ENCODE results near the gene SLC43A3. TPM values are rescaled to one million over a fixed set of nuclear protein-coding genes. Genes with fewer than 3 reads are reported as not detected.

SLC43A3 gene
- total and polyA plus RNA-seq, 9 of the 15 experiments (the other 6 are each of a cell fraction or from before 2014, with no cell fraction given), result 63.7 to 281 (median 139) TPM

GRCh38 chr11:57432714-57433163 lies 5.8 kb upstream of the SLC43A3 start:
- no peaks in the 10 kb centered on the region for H4K20me1 ChIP-seq (replicated peaks; ENCODE audit: control insufficient read depth, insufficient read depth, low read length)
- H3K9me3 ChIP-seq (replicated peaks; ENCODE audit: control insufficient read depth, insufficient read depth, low read depth, low read length), result no peaks in the 10 kb centered on the region
- DNase-seq (ENCODE audit: extremely low read depth in 1 of 4, low spot score in 3 of 4) (peak; percentile 38 to 93 (median 57)), ATAC-seq (peak; percentile 86), FAIRE-seq (peak; percentile 96)
- in situ Hi-C loops (cut with MboI) (no loop called here), intact Hi-C loops (cut with micrococcal nuclease) (loop anchor here (2.0 kb wide), 1 partner anchor 24 kb away; no protein-coding TSS in a partner anchor)
- H3K36me3 ChIP-seq (ENCODE audit: control insufficient read depth, insufficient read depth, low read length), result no peaks in the 10 kb centered on the region
- H3K9ac ChIP-seq (ENCODE audit: insufficient read depth in 1 of 2, low read depth in 2 of 2, low read length in 2 of 2), result peak overlapping the region; percentile 47 to 83
- BruUV-seq (replicated peaks), result no TSS peak
- no peaks in the 10 kb centered on the region for H3K27me3 ChIP-seq (ENCODE audit: control insufficient read depth in 2 of 2, insufficient read depth in 2 of 2, low read length in 2 of 2)
- peak overlapping the region; percentile 14 for H2AFZ ChIP-seq (ENCODE audit: low read depth, low read length)
- H3K27ac ChIP-seq (ENCODE audit: extremely low read depth, low read depth, low read length), result peak overlapping the region; percentile 24
- H3K79me2 ChIP-seq (ENCODE audit: control insufficient read depth, insufficient read depth, low read length), result no peaks in the 10 kb centered on the region
- WGBS (ENCODE audit: insufficient coverage, low coverage, missing lambda C conversion rate), result 4% methylated on average over 7 of the region's 7 CpGs
- no peak overlapping the region for H3K4me3 ChIP-seq
- CTCF ChIA-PET (ENCODE audit: low intra/inter-chr PET ratio), result no interaction called here
- peaks cover 14 to 54% of the 10 kb centered on the region in 2 experiments for H3K4me1 ChIP-seq (replicated peaks in 1 of 2; ENCODE audit: control insufficient read depth in 2 of 2, insufficient read depth in 2 of 2, low read length in 2 of 2)
- H3K9me1 ChIP-seq (ENCODE audit: control insufficient read depth, insufficient read depth, low read length), result no peaks in the 10 kb centered on the region
- peak overlapping the region; percentile 58 for H3K4me2 ChIP-seq (ENCODE audit: insufficient read depth, low read length)
- POLR2A ChIA-PET, result interaction anchor here (1.6 to 1.9 kb wide), 2 partner anchors 9 to 85 kb away, joined by 4 read pairs; no protein-coding TSS in a partner anchor
- peak; percentile 23; the same call in 1 of the 2 replicates for TF ChIP-seq KLF16 (IDR thresholded peaks at IDR 0.05)
- TF ChIP-seq, protein P1, sequence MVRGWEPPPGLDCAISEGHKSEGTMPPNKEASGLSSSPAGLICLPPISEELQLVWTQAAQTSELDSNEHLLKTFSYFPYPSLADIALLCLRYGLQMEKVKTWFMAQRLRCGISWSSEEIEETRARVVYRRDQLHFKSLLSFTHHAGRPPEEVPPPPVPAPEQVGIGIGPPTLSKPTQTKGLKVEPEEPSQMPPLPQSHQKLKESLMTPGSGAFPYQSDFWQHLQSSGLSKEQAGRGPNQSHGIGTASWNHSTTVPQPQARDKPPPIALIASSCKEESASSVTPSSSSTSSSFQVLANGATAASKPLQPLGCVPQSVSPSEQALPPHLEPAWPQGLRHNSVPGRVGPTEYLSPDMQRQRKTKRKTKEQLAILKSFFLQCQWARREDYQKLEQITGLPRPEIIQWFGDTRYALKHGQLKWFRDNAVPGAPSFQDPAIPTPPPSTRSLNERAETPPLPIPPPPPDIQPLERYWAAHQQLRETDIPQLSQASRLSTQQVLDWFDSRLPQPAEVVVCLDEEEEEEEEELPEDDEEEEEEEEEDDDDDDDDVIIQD (CRISPR knock-in tag; IDR thresholded peaks at IDR 0.05), result no peak
- peak in 1 of 2 experiments; percentile 37; a peak in 1 of 3 replicates for TF ChIP-seq CBX3 (IDR thresholded peaks at IDR 0.05; ENCODE audit: borderline replicate concordance in 1 of 2, low read length in 2 of 2)
- 0 out of 2 replicates have a peak, but pooled peaks have one; percentile 30 for TF ChIP-seq ZBED1 (IDR thresholded peaks at IDR 0.05)
- peak; percentile 86 for TF ChIP-seq SMARCE1 (IDR thresholded peaks at IDR 0.05)
- no peak for TF ChIP-seq ZNF785 (CRISPR knock-in tag; IDR thresholded peaks at IDR 0.05)
- peak; percentile 54 for TF ChIP-seq NCOR1 (IDR thresholded peaks at IDR 0.05)
- no peak for TF ChIP-seq HNRNPK (IDR thresholded peaks at IDR 0.05; ENCODE audit: low read depth, low read length, poor library complexity, severe bottlenecking)
- peak; percentile 92 for TF ChIP-seq JUND (IDR thresholded peaks at IDR 0.05; ENCODE audit: borderline replicate concordance, low read depth, low read length)
- peak; percentile 75; the same call in 1 of the 3 replicates for TF ChIP-seq JUND (tag; IDR thresholded peaks at IDR 0.05; ENCODE audit: borderline replicate concordance, low read depth, low read length)
- TF ChIP-seq JUN (IDR thresholded peaks at IDR 0.05; ENCODE audit: borderline replicate concordance, low read depth, low read length), result peak; percentile 71; the same call in 1 of the 2 replicates
- no peak for TF ChIP-seq JUN (CRISPR knock-in tag; IDR thresholded peaks at IDR 0.05; ENCODE audit: borderline replicate concordance)
- TF ChIP-seq GTF2B (IDR thresholded peaks at IDR 0.05; ENCODE audit: extremely low read depth, insufficient read length), result no peak
- no peak for TF ChIP-seq TFAM (CRISPR knock-in tag; conservative IDR thresholded peaks at IDR 0.05)
- peak; percentile 53 to 67; a peak in 2 of 4 replicates for TF ChIP-seq KDM1A (IDR thresholded peaks at IDR 0.05)
- peak; percentile 81 for TF ChIP-seq SMARCA4 (IDR thresholded peaks at IDR 0.05)
- peak; percentile 19 for TF ChIP-seq RBBP5 (IDR thresholded peaks at IDR 0.05; ENCODE audit: borderline replicate concordance, insufficient read depth, low read length, poor library complexity, severe bottlenecking)
- peak; percentile 72 for TF ChIP-seq ZBTB7A (IDR thresholded peaks at IDR 0.05; ENCODE audit: borderline replicate concordance, control insufficient read depth, low read depth, low read length)
- TF ChIP-seq ZNF395 (CRISPR knock-in tag; IDR thresholded peaks at IDR 0.05), result 0 out of 2 replicates have a peak, but pooled peaks have one; percentile 39
- peak; percentile 42; the same call in 1 of the 2 replicates for TF ChIP-seq PHF8 (IDR thresholded peaks at IDR 0.05; ENCODE audit: borderline replicate concordance, low read length)

Measured in K562 (cell line).